Central memory CD8-positive, alpha-beta T cell (primary cell): ENCODE results near the gene NACC1.

Experiments
- ATAC-seq: fragments of 150-1000 bp; cut with Tn5 transposase; replicated peaks from 2 replicates; pipeline ENCODE4 v1.10.0; 2022; ENCODE audit warnings: mild to moderate bottlenecking, moderate FRiP score, moderate number of reproducible peaks; ENCODE audit not compliant: poor library complexity, severe bottlenecking; ENCODE audit errors: extremely low read depth
- DNase-seq, 2 donors: peaks; one replicate each; pipeline ENCODE4 v3.0.0; 2021; ENCODE audit warnings: low spot score in 2 of 2
- H3K27ac Mint-ChIP-seq: one replicate; pipeline ENCODE4 v1.8.0; 2022; ENCODE audit warnings: low read depth, mild to moderate bottlenecking, moderate library complexity, mixed read lengths
- H3K27me3 Mint-ChIP-seq: one replicate; pipeline ENCODE4 v1.8.0; 2022; ENCODE audit warnings: mixed read lengths
- H3K36me3 Mint-ChIP-seq: one replicate; pipeline ENCODE4 v1.8.0; 2022; ENCODE audit warnings: mild to moderate bottlenecking, moderate library complexity, mixed read lengths; ENCODE audit not compliant: insufficient read depth
- H3K4me1 Mint-ChIP-seq: one replicate; pipeline ENCODE4 v1.8.0; 2022; ENCODE audit warnings: mixed read lengths
- H3K4me3 Mint-ChIP-seq: one replicate; pipeline ENCODE4 v1.8.0; 2022; ENCODE audit warnings: mild to moderate bottlenecking, moderate library complexity, mixed read lengths
- H3K9me3 Mint-ChIP-seq: one replicate; pipeline ENCODE4 v1.8.0; 2022; ENCODE audit warnings: mixed read lengths

The NACC1 gene

DNA sequence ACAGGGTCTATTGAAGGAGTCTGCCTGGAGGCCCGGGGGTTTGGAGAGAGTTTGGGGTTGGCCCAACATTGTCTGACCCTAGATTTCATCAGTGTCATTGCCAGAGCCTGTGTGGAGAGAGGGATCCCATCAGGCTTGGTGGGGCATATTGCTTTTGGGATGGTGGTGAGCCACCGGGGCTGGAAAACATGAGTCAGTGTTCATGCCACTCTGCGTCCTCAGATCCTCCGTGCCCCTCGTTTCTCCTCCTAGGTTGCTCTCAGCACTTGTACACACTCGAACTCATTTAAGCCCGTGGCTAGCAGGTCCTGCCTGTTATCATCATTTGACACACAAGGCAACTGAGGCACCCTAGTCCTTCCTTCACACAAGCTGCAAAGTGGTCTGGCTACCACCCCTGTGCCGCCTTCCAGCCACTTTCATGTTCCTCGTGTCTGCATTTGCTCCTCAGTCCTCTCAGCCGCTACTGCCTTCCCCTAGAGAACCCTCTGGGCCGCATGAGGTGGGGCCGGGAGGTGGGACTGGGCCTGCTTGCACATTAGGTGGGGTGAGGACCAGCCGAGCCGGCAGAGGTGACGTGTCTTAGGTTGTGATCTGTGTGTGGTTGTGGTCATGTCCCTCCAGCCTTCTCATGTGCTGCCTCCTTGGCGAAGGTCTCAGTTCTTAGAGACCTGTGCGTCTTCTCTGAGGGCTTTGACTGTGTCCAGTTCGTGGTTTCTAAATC lies 3.6 kb downstream of the NACC1 start:
- no peaks in the 10 kb centered on the region for H3K27me3 Mint-ChIP-seq
- peaks cover 5% of the 10 kb centered on the region for H3K36me3 Mint-ChIP-seq
- H3K4me1 Mint-ChIP-seq: peaks cover 62% of the 10 kb centered on the region
- DNase-seq (no peak), ATAC-seq (peak; percentile 22)
- peak overlapping the region; percentile 93 for H3K27ac Mint-ChIP-seq
- H3K4me3 Mint-ChIP-seq: peak overlapping the region; percentile 58
- H3K9me3 Mint-ChIP-seq: no peaks in the 10 kb centered on the region

DNA sequence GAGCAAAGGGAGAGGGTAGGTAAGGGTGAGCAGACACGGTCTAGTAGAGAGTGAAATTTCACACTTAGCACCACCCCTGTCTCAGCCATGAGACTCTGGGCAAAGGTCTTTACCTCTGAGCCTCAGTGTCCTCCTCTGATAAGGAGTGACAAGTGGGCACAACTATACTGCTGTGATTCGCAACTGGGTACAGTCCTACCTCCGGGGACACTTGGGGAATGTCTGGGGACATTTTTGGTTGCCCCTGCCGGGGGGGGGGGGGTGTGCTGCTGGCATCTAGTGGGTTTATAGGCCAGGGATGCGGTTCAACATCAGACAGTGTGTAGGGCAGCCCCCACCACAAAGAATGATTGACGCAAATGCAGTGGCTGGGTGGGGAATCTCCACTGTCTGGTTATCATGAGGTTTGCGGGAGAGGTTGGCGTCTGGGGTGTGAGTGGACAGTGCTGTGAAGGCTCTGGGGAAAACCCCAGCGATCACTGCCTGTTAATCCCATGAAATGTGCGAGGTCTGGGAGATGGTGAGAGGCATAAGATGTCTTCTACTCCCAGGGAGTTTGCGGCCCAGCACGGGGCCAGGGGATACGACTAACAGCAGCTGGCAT lies 4.3 kb downstream of the NACC1 start:
- Mint-ChIP-seq H3K27me3 (no peaks in the 10 kb centered on the region), H3K9me3 (no peaks in the 10 kb centered on the region), H3K4me1 (peaks cover 56% of the 10 kb centered on the region), H3K4me3 (peak overlapping the region; percentile 58), H3K36me3 (peaks cover 5% of the 10 kb centered on the region), H3K27ac (peak overlapping the region; percentile 93)
- DNase-seq (no peak), ATAC-seq (peak; percentile 33)

DNA sequence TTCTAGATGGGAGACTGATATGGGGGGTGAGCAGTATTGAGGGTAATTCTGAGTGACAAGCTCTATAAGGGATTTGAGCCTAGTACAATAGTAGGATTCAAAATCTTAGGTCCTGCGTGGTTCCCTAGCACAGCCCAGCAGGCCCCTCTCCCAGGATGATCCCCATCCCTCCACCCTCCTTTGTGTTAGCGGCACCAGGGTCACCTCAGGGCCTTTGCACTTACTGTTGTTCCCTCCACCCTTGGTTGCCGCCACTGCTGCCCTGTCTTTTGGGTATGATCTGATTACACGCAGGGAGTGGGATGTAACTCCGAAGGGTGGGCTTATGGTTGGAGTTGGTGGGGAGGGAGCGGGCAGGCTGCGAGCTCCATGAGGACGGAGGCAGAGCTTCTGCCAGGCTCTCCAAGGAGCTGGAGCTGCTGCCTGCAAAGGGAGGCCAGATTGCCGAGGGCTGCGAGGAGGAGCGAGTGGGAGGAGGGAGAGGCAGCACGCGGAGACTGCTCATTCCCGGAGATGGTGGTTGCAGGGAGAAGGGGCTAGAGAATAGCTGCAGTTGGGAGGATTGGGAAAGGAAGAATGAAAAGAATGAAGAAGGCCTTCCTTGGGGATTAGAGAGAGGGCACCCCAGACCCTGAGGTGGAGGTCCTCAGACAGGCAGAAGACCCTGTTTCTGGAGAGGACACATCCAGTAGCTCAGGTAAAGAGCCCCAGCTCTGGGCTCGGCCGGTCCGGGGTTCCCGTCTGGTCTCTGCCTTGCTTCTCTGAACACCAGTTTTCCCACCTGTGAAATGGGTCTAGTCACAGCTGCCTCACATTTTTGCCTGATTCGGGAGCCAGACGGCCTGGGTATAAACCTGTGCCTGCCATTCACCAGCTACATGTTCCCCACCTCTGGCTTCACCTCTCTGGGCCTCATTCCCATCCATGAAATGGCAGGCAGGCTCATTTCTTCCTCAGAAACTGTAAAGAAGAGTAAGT lies 5.2 kb downstream of the NACC1 start:
- no peak overlapping the region for H3K4me3 Mint-ChIP-seq
- H3K27me3 Mint-ChIP-seq: no peaks in the 10 kb centered on the region
- H3K27ac Mint-ChIP-seq: peak overlapping the region; percentile 93
- DNase-seq (no peak), ATAC-seq (no peak)
- H3K36me3 Mint-ChIP-seq: peaks cover 3% of the 10 kb centered on the region
- peaks cover 58% of the 10 kb centered on the region for H3K4me1 Mint-ChIP-seq
- H3K9me3 Mint-ChIP-seq: no peaks in the 10 kb centered on the region

DNA sequence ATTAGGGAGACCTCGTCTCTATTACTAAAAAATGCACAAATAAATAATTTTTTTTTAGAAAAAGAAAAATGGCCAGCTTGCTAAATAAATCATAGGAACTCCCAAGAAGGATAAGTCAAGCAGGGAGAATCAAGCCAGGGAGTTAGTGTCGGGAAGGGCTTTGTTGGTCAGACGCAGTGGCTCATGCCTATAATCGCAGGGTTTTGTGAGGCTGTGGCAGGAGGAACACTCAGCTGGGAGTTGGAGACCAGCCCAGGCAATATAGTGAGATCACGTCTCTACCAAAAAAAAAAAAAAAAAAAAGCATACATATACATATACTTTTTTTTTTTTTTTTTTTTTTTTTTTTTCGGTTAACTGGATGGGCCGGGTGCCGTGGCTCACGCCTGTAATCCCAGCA lies 9.0 kb downstream of the NACC1 start:
- Mint-ChIP-seq H3K36me3 (peaks cover 1% of the 10 kb centered on the region), H3K27me3 (no peaks in the 10 kb centered on the region), H3K27ac (no peak overlapping the region), H3K4me3 (no peak overlapping the region), H3K9me3 (no peaks in the 10 kb centered on the region), H3K4me1 (peaks cover 47% of the 10 kb centered on the region)
- DNase-seq: no peak
- ATAC-seq: no peak

GRCh38 chr19:13127811-13128575 lies 9.9 kb downstream of the NACC1 start:
- Mint-ChIP-seq H3K4me3 (no peak overlapping the region), H3K27me3 (no peaks in the 10 kb centered on the region)

GRCh38 chr19:13128583-13128982 lies 10.5 kb downstream of the NACC1 start:
- Mint-ChIP-seq H3K4me1 (peaks cover 46% of the 10 kb centered on the region), H3K4me3 (no peak overlapping the region), H3K27me3 (no peaks in the 10 kb centered on the region), H3K9me3 (no peaks in the 10 kb centered on the region), H3K36me3 (peaks cover 1% of the 10 kb centered on the region), H3K27ac (no peak overlapping the region)
- ATAC-seq (no peak), DNase-seq (no peak)

More at GRCh38 chr19:13127811-13128575, 9.9 kb downstream of the NACC1 start:
- DNase-seq (no peak), ATAC-seq (no peak)
- Mint-ChIP-seq H3K36me3 (peaks cover 1% of the 10 kb centered on the region), H3K4me1 (peaks cover 46% of the 10 kb centered on the region), H3K27ac (no peak overlapping the region), H3K9me3 (no peaks in the 10 kb centered on the region)

DNA sequence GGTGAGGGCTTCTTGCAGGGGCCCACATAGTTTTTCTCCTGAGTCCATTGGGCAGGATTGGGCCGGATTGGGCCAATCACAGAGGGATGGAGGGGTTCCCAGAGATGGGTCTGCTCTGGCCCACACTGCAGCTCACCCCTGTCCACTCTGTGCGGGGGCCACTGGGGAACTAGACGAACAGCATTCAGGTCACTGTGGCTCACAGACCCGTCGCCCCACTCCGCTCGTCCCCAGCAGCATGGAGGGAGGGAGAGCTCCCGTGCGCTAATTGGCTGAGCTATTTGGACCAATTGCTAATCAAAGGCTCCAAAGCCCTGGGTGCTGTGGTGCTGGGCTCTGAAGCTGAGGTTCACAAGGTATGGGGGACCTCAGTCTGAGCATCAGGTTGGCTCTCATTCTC lies 11.3 kb downstream of the NACC1 start:
- no peak for ATAC-seq
- Mint-ChIP-seq H3K4me3 (no peak overlapping the region), H3K27me3 (no peaks in the 10 kb centered on the region), H3K9me3 (no peaks in the 10 kb centered on the region), H3K36me3 (peaks cover 2% of the 10 kb centered on the region), H3K27ac (no peak overlapping the region), H3K4me1 (peaks cover 42% of the 10 kb centered on the region)
- DNase-seq: no peak

DNA sequence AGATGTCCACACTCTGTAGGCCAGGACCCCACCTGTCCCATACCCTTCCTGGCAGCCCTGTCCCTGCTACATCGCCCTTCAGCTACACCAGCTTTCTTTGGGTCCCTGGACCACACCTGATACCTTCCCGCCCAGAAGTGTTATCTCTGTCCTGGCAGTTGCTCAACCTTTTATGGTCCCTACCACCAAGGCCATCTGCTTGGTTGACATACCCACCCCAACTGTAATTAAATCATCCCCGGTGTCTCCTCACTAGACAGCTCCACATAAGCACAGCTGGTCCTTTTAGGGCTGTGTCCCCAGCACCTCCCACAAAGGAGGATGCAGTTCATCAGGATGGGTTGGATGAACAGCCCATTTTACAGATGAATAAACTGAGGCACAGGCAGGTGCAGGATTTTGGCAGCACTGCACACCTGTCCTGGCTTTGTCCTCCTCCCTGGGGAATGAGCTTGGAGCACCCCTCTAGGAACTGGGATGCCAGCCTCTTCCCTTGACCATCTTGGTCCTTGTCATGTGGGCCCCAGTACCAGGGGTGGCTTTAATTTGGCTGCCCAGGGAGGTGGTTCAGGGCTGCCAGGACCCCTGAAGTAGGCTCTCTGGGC lies 12.9 kb downstream of the NACC1 start:
- Mint-ChIP-seq H3K9me3 (no peaks in the 10 kb centered on the region), H3K36me3 (peaks cover 3% of the 10 kb centered on the region), H3K27ac (no peak overlapping the region), H3K27me3 (no peaks in the 10 kb centered on the region), H3K4me3 (no peak overlapping the region), H3K4me1 (peaks cover 42% of the 10 kb centered on the region)
- ATAC-seq: no peak
- no peak for DNase-seq

- Mint-ChIP-seq H3K9me3 (no peaks in the 10 kb centered on the region), H3K4me3 (peak overlapping the region; percentile 51), H3K27ac (peak overlapping the region; percentile 36), H3K36me3 (peaks cover 8% of the 10 kb centered on the region), H3K27me3 (no peaks in the 10 kb centered on the region), H3K4me1 (peaks cover 40% of the 10 kb centered on the region)
- ATAC-seq (peak; percentile 99), DNase-seq (peak in 1 of 2 donors; percentile 28)
Measured at GRCh38 chr19:13132471-13133180, 14.6 kb downstream of the NACC1 start.

DNA sequence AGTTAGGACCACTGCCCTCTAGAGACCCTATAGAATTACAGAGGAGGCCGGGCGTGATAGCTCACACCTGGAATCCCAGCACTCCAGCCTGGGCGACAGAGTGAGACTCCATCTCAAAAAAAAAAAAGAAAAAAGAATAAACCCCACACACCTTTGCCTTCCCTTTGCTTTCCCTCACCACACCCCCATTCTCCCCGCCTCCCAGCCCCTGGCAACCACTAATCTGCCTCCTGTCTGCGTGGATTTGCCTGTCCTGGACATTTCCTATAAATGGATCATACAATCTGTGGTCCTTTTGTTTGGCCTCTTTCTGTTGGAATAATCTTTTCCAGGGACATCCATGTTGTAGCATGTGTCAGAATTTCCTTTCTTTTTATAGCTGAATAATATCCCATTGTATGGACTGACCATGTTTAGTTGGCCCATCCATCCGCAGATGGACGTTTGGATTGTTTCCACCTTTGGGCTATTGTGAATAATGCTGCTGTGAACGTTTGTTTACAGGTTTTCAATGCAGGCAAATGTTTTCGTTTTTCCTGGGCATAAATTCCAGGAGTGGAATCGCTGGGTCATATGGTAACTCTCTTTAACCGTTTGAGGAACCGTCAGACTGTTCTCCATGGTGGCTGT lies 15.3 kb downstream of the NACC1 start:
- DNase-seq (no peak), ATAC-seq (no peak)
- Mint-ChIP-seq H3K9me3 (no peaks in the 10 kb centered on the region), H3K27me3 (no peaks in the 10 kb centered on the region), H3K27ac (no peak overlapping the region), H3K36me3 (peaks cover 8% of the 10 kb centered on the region), H3K4me1 (peaks cover 34% of the 10 kb centered on the region), H3K4me3 (no peak overlapping the region)

- Mint-ChIP-seq H3K4me3 (no peak overlapping the region), H3K36me3 (peaks cover 10% of the 10 kb centered on the region), H3K27me3 (no peaks in the 10 kb centered on the region), H3K27ac (no peak overlapping the region), H3K9me3 (no peaks in the 10 kb centered on the region), H3K4me1 (peaks cover 26% of the 10 kb centered on the region)
- DNase-seq: no peak
- ATAC-seq: no peak
Measured at GRCh38 chr19:13134626-13135025, 16.6 kb downstream of the NACC1 start.
